Suprapubic skin (tissue), 4 donors: ENCODE measurements around the gene PHOX2A.

Source experiments
- EP300 ChIP-seq: sonication (generic); formaldehyde crosslinking; IDR thresholded peaks from one replicate; pipeline ENCODE4 v1.6.1; 2017; ENCODE audit warnings: antibody characterized with exemption
- POLR2AphosphoS5 ChIP-seq, 3 donors: sonication (generic); formaldehyde crosslinking; IDR thresholded peaks; one replicate each; pipeline ENCODE4 v1.6.1; 2017; ENCODE audit warnings: antibody characterized with exemption in 3 of 3
- TF ChIP-seq, protein P1 (sequence below), 2 donors: fragments of 200-600 bp in 1 of 2; fragments of 450-650 bp in 1 of 2; sonication (generic) in 1 of 2; IDR thresholded peaks; one replicate each; pipeline ENCODE4 v1.5.1; 2016 to 2019; ENCODE audit warnings: antibody characterized with exemption in 2 of 2, mild to moderate bottlenecking in 1 of 2, moderate library complexity in 1 of 2

DNA sequence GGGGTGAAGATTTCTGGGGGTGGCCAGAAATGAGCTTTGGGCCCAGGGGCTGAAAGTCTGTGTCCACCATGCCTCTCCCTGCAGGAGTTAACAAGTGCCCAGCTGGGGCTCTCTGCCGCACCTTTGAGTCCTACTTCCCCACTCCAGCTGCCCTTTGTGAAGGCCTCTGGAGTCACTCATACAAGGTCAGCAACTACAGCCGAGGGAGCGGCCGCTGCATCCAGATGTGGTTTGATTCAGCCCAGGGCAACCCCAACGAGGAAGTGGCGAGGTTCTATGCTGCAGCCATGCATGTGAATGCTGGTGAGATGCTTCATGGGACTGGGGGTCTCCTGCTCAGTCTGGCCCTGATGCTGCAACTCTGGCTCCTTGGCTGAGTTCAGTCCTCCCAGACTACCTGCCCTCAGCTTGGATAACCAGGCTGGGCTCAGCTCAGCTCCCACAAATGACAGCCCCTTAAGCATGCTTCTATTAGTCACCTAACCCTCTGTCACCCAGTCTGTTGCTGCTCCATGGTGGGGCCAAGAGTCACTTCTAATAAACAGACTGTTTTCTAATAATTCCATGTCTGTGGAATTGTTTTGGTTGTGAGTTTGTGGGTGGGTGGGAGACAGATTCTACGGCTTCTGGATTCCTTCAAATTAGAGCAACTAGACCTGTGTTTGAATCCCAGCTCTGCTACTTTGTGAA, 22.4 kb downstream of the PHOX2A start:
- TF ChIP-seq, protein P1, sequence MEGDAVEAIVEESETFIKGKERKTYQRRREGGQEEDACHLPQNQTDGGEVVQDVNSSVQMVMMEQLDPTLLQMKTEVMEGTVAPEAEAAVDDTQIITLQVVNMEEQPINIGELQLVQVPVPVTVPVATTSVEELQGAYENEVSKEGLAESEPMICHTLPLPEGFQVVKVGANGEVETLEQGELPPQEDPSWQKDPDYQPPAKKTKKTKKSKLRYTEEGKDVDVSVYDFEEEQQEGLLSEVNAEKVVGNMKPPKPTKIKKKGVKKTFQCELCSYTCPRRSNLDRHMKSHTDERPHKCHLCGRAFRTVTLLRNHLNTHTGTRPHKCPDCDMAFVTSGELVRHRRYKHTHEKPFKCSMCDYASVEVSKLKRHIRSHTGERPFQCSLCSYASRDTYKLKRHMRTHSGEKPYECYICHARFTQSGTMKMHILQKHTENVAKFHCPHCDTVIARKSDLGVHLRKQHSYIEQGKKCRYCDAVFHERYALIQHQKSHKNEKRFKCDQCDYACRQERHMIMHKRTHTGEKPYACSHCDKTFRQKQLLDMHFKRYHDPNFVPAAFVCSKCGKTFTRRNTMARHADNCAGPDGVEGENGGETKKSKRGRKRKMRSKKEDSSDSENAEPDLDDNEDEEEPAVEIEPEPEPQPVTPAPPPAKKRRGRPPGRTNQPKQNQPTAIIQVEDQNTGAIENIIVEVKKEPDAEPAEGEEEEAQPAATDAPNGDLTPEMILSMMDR (IDR thresholded peaks at IDR 0.05) = no peak
- no peak for TF ChIP-seq EP300
- TF ChIP-seq POLR2AphosphoS5 (IDR thresholded peaks at IDR 0.05) = no peak
